Raji (cell line): ENCODE results near the gene FOXC1.

Experiments
- POLR2A ChIP-seq: IDR thresholded peaks from 2 replicates; pipeline ENCODE4 v1.6.1; 2011; ENCODE audit warnings: low read depth, low read length, control low read depth; ENCODE audit not compliant: insufficient read depth

FOXC1 gene

DNA sequence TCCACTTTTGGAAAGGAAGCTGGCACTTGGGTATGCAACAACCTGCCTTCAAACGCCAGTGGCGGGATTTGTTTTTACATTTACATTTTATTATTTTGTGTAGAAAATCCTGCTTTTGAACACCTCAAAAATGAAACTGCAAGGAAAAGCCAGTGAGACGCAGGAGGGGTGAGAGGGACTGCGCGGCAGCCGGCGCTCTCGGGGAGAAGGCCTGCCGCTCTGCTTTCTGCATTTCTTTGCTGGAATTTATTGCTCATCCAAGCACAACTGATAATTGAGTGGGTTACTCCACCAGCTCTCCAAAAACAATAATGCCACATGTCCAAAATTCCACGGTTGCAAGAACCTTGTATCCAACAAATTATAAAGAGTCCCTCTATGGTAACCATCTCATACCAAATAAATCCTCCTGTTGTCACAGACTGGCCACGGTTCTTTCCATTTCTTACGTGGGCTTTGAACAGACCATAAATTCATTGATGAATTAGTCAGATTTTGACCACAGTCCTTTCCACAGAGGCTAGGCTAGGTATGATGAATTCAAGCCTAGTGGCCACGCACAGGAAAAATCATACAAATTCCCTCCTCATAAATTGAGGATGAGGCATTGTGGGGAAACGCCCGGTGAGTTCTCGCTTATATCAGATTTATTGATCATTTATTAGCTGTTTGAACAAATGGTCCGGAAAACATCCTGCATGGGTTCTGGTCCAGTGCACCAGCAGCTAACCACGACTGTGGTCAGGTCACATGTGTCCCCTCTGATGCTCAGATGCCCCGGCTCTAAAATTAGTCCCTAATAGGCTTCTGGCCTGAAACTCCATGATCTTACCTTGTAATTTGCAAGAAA, 31.6 kb upstream of the FOXC1 start:
- TF ChIP-seq POLR2A = no peak

DNA sequence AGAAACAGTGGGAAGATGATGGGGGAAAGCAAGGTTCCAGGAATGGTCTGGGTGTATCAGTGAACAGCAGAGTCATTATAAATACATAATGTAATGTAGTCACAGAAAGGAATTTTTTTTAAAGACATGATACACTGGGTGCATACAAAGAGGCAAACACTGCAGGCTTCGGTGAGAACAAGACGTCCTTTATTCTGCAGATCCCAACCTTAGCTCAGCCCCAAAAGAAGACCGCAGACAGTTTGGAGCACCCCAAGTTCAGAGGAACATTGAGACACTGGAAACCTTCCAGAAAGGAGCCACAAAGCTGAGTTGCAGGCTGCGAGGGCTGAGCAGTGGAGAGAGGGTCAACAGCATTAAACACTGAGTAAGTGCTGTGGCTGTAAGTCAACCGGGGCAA, 30.6 kb upstream of the FOXC1 start:
- TF ChIP-seq POLR2A = no peak

DNA sequence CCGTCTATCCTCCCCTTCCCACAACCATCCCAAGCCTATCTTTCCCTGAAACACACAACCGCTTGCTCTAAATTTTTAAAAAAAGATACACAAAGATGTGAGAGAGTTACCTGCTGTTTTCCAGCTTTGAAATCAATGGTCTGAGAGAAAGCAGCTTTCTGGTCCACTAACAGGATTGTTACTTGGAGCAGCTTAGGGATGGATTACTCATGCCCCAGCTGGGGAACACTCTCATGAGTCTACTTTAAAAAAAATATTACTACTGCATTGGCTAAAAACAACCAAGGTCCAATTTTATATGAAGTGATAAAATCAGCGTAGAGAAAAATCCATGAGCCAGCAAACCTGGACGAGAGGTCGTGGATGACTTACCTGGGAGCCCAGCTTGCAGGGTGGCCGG, 29.6 kb upstream of the FOXC1 start:
- no peak for TF ChIP-seq POLR2A

DNA sequence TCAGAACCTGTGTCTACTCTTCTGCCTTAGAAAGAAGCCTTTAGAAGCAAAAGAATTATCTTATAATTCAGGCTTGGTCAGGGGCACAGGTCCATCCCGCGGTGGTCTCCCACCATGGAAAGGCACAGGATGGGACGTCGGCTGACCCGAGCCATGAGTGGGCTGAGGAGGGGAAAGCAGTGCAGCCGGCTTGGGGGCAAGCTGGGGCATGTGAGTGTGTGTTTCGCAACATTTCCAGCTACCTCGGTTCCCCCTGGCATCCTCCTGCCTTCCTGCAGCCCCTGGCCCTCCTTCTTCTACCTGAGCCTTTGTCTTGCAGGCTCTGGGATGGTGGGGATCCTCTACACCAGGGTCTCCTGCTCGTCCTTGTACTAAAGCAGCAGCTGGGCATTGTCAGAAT, 29.1 kb upstream of the FOXC1 start:
- no peak for TF ChIP-seq POLR2A

DNA sequence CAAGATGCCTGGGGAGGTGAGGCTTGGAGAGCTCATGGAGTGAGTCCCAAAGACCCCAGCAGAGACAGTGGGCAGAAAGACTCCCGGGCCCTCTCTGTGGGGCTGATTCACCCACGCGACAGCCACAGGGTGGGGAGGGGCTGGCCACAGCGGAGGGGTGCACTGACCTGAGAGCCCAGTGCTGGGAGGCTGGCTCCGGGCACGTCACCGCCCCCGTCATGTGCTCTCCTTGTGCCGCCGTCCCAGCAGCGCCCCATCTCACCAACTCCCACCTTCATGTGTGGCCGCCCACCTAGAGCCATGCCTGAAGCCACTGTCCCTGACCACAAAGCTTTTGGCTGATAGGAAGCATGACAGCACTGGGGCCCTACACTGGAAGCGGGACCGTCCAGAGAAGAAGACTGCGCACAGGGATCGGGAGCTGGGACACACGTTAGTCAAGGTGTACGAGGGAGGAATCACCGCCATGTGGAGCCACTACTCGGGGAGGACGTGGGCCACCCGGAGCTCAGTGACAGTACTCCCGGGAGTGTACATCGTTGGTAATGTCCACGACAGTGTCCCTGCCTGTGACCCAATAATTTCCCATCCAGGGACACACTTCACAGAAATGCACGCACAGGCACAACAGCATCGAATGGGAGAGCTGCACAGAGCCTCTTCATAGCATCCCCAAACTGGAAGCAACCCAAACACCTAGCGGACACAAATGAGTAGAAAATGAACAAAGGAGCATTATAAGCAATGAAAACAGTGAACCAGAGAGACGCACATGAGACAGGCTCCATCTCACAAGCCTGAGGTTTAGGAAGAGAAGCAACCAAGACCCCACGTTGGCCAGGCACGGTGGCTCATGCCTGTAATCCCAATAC, 28.4 kb upstream of the FOXC1 start:
- no peak for TF ChIP-seq POLR2A

DNA sequence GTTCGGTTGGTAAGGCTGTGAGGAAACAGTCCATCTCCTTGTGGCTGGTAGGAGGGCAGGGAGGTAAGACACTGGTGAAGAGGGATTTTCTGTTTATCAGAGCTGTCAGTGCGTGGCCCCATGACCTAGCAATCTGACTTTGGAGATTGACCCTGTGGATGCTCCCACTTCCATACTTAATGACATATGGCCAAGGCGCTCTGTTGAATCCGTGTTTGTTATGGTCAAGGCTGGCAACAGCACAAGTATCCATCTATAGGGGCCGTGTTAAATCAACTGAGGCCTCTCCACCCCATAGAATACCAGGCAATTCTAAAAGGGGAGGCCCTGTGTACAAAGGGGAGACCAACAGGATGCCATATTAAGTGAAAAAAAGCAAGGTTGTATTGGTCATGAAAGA, 25.6 kb upstream of the FOXC1 start:
- TF ChIP-seq POLR2A = no peak

DNA sequence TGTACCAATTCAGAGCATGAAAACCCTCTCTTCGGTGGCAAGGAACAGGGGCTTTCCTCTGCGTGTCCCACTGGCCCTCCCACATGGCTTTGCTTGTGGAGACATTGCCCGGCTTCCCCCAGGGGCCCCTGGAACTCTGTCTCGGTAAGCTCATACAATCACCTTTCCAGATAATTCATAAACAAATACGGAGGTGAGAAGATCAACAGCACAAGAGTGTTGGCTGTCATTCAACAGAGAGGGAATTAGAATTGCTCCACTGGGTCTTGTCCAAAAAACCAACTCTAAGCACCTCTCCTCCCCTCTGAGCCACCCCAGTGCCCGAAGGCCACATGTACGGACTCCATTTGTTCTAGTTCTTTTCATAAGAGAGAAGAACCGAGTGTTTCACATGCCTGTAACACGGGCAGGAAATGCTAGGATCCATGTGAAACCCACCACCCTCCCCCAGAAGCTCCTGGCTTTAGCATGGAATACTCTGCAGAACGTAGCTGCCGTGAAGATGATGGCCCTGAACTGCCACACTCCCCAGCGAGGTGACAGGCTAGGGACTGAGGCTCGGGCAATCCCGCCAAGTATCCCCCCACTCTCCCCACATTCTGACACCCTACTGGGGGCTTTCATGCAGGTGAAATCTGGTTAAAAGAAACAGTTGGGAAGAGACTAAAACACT, 24.6 kb upstream of the FOXC1 start:
- TF ChIP-seq POLR2A = no peak

DNA sequence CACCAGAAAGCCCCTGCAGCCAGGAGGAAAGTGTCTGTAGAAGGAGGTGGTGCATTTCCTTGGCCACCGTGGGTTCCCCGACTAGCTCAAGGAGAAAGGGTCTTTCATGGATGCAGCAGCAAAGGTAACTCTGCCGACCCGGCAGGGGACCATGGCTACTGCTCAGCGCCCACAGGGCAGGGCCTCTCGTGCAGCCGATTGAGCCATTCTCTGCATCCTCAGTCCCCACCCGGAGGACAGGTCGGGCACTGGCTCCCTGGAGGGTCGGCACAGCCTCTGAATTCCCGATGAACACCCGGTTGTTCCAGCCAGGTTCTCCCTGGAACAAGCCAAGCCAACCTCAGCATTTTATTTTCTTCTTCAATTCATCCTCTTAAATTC, 24.1 kb upstream of the FOXC1 start:
- TF ChIP-seq POLR2A = no peak

DNA sequence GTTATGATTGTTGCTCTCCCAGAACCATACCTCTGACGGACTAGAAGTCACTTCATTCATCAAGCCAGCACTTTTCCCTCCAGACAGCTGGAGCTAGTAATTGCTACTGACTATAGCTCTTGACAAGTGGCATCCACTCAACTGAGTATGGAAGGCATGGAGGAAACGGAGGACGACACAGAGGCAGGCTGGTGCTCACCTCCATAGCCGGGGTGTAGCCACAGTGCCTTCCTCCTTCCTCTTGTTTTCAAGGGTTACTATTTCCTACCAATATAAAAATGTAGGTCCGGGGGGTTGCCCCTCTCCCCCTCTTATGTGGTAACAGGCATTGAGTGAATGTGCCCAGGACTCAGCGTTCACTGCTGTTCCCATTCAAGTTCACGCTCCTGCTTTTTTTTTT, 23.5 kb upstream of the FOXC1 start:
- TF ChIP-seq POLR2A = no peak

DNA sequence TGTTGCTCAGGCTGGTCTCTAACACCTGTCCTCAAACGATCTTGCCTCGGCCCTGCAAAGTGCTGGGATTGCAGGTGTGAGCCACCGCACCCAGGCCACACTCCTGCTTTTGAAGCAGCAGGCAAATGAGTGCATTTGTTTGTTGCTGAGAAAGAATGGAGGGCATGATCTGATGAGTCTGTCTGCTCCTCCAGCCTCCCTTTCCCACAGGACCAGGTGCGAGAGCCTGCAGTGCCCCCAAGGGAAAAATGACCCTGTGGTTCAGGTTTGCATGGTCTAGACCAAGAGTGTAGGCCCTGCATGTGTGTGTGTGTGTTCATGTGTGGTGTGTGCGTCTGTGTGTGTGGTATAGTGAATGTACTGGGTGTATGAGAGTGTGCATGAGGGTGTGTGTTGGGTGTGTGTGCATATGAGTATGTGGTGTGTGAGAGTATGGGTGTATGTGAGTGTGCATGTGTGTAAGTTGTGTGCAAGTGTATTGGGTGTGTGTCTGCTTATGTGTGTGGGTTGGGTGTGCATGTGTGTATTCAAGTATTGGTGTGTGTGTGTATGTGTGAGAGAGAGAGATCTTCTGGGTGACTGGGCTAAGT, 22.8 kb upstream of the FOXC1 start:
- no peak for TF ChIP-seq POLR2A

DNA sequence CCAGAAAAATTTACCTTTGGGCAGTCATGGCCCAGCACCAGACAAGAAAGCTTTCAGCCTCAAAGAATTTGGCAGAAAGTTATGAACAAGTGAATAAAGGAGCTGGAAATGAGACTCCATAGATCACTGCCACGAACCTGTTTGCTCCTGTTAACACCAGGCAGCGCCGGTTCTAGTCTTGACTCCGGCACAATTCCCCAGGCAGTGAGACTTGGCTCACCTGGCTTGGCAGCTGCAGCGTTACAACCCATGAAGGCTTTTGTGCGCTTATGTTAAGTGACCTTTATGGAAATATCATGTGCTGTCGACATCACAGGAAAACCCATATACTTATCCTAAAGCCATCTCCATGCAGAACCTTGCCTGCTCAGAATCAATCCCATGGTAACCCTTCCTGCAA, 22.2 kb upstream of the FOXC1 start:
- TF ChIP-seq POLR2A = no peak

DNA sequence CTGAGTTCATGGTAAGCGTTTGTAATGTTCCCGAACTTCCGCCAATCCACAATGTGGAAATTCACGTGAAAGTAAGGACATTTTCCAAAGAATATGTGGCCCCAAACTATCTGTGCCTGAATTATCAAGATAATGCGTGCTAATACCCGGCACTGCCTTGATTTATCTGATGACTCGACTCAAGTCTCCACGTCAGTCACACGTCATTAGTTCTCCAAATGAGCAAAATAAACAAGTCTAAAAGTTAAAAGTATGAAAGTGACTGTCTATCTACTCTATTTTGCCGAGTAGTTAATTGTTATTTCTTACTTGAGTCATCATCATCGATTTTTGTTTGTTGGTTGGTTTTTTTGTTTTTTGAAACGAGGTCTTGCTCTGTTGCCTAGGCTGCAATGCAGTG, 21.7 kb upstream of the FOXC1 start:
- TF ChIP-seq POLR2A = no peak

DNA sequence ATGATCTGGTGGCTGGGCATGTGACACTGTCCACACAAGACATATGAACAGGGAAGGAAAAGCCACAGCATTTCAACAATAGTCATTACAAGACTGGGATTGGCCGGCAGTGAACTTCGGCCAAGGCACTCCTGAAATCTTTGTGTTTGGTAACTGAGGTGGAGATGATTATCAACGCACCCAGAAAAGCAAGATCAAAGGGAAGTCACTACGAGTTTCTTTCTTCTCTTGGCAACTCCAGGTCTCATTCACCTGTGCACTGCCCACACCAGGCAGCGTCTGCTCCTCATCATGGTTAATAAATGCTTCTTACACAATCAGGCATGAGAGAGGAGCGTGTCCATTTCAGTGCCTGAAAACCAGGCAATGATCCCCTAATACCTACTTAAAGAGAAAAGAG, 20.5 kb upstream of the FOXC1 start:
- TF ChIP-seq POLR2A = no peak

DNA sequence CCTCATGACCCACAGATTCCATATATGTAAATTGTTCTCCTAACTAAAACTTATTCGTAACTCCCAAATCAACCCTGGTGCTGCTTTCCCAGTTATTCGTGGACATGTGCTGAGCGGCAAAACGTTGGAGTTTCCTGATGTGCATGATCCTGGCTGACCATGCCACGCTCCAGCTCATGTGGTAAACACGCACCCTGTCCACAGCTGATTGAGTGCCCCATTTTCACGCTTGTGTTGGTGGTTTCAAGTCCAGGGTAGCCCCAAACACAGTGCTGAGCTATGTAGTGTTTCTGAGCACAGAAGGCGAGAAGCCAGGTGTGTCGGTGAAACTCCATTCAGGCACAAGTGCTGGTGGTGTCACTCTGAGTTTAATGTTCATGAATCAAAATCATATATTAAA, 19.1 kb upstream of the FOXC1 start:
- no peak for TF ChIP-seq POLR2A

DNA sequence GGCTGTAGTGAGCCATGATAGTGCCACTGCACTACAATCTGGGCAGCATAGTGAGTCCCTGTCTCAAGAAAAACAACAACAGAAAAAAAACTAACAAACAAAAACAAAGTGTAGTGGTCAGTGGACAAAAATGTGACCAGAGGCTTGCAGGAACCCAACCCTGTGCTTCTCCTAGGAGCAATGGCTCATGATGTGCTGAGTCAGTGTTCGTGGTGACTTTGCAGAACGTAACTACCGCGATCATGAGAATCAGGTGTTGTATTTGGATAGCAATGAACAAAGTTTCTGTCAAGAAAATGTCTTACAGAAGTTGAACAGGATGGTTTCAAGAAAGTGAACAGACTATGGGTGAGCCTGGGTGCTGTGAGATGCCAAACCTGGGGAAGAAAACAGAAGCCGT, 18.5 kb upstream of the FOXC1 start:
- no peak for TF ChIP-seq POLR2A
